B cell (primary cell): ENCODE data around the gene DOCK1.

Source experiments
- CTCF ChIP-seq: fragments of 200-600 bp; IDR thresholded peaks from one replicate; pipeline ENCODE4 v1.8.0; 2022; ENCODE audit warnings: antibody characterized with exemption, mild to moderate bottlenecking
- EZH2 ChIP-seq: IDR thresholded peaks from 2 replicates; pipeline ENCODE4 v1.6.1; 2012; ENCODE audit warnings: borderline replicate concordance, low read depth, mild to moderate bottlenecking, moderate library complexity, low read length; ENCODE audit not compliant: insufficient read depth, poor library complexity, severe bottlenecking

- TF ChIP-seq CTCF (no peak), EZH2 (no peak)
These were observed 394.9 kb downstream of the DOCK1 start for GRCh38 chr10:127299956-127300689.
